Stimulated activated CD8-positive, alpha-beta memory T cell treated with anti-CD3 and anti-CD28 coated beads, Interleukin-12 subunit alpha, Interleukin-12 subunit beta, amount 100 ng/mL, for 1 hour (primary cell): ENCODE data around the gene LHFPL2.

Experiments
- DNase-seq: peaks from one replicate; pipeline ENCODE4 v3.0.0-alpha.2; 2020; ENCODE audit warnings: low read depth

The LHFPL2 gene

DNA sequence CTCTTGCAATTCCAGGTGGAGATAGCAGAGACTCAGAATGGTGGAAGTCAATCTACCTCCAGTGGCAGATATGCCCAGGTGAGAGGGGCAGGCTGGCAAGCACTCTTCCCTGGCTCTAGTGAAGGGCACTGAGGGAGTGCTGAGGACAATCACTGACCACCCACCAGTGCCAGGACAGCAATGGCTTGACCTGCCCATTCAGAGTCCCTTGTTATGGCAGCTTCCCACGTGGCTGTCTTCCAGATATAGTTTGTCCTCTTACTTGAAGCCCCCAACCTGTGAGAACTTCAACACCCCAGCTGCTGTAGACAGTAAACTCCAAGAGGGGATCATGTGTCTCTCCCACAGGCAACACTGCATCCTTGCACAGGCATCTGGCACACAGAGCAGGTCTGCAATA lies 104.7 kb downstream of the LHFPL2 start:
- no peak for DNase-seq

DNA sequence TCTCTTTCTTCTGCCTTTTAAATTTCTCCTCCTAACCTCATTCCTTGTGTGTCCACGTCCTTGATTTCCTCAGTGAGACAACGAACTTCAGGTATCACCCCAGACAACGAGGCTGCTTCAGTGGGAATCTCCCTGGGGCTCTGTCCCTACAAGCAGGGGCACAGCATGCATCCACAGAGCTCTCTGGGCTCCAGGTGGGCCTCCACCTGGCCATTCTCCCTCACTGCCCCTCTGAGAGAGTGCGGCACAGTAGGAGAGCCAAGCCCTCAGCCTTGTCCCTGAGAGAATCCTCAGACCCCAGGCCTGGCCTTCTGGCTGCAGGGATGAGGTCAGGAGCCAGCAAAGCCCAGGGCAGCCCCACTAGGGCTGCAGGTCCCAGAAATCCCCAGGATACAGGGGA lies 105.3 kb downstream of the LHFPL2 start:
- DNase-seq, result no peak

DNA sequence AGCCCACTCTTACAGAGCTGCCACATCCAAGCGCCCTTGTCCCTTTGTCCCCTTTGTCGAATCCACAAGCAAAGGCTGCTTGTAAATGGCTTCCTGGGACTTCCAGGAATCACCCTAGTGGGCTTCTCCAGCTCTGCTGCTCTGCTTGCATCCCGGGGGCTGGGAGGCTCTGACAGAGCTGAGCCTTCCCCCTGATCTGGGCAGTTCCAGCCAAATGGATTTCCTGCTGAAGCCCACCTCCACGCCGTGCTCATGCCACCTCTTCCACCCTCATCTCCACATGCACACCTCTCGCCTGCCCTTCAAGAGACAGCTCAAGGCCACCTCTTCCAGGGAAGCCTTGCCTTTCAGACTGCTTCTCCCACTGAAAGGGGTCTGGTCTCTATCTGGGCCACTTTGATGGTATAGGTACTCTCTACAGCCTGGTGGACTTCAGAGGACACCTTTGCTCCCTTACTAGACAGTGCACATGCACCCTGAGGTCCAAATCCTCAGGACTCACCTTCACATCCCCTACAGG lies 106.2 kb downstream of the LHFPL2 start:
- no peak for DNase-seq

- DNase-seq, result no peak
Observed at GRCh38 chr5:78541086-78541654, 107.4 kb downstream of the LHFPL2 start.

DNA sequence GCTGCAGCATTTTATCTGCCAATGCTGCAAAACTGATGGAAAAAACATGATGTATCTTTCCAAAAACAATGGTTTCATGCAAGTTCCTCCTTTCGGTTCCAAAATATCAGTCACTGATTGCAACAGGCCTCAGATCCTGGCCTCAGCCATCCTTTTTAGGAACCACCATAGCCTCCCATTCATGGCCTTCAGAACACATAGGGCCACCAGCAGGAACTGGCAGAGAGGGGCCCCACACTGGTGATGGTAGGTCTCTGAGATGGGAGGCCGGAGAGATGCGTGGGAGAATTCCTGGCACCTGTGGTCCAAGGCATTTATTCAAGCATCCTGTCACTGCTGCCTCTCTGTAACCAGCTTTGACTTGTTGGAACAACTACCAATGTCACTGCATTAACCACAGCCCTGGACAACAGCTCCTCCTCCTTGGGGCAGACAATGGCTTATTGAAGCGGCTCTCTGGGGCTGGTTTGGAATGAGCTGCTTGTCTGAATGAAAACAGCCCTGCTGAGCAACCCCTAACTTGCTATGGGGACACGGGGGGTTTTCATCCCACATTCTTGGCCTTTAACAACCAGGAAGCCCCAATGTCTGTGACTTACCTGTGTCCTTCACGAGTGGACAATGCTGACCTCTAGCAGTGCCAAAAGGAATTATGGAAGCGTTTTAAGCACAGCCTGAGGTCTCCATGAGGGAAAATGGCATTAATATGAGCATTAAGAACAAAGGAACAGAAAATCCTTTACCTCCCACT lies 108.1 kb downstream of the LHFPL2 start:
- DNase-seq, result no peak

DNA sequence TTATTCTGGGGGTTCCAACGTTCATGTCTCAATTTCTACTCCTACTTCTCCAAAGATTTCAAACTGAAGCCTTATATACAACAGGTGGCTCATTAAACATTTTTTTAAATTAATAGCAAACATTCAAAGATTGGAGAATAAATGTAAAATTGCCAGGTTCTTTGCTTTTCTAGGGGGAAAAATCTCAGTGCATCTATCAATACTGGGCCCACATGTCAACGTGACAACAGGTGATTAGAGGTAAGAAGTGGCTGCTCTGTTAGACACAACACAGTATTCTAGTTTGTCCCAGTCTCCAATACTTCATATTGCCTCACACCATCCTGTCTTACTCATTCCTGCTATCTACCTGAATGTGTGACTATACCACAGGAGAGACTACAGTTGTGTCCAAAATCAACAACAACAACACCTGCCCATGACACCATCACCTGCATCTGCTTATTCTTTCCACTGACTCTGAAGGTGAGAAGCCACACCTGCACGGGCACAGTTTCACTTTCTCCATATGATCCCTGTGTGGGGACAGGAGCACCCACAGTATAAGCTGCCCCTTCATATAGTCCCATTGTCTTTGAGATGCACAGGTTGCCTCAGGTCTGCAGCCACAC lies 110.2 kb downstream of the LHFPL2 start:
- no peak for DNase-seq

- DNase-seq, result no peak
Observed at GRCh38 chr5:78537821-78538220, 110.8 kb downstream of the LHFPL2 start.

GRCh38 chr5:78537411-78537810 lies 111.2 kb downstream of the LHFPL2 start:
- DNase-seq, result no peak

GRCh38 chr5:78536661-78537196 lies 111.8 kb downstream of the LHFPL2 start:
- DNase-seq, result no peak

GRCh38 chr5:78534905-78535200 lies 113.7 kb downstream of the LHFPL2 start:
- no peak for DNase-seq

- no peak for DNase-seq
Observed at GRCh38 chr5:78534148-78534904, 114.2 kb downstream of the LHFPL2 start.

DNA sequence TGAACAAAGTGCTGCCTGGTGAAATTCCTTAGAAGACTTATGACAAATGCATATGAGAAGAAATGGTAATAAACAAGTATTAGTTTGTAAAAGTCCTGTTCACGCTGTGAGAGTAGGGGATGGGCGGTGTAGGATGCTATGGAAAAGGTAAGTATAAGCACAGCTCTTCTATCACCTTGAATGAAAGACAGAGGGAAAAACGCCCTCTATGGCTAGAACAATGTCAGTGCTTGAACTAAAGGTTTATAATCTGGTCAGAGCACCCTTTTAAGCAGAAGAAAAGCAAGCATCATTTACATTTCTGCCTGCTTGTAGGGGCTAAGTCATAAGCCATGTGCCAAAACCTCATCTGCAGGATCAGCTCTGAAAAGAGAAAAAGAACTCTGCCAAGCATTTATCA lies 115.2 kb downstream of the LHFPL2 start:
- DNase-seq, result no peak

GRCh38 chr5:78530342-78531096 lies 118.1 kb downstream of the LHFPL2 start:
- DNase-seq, result no peak

- DNase-seq, result no peak
Observed at GRCh38 chr5:78527925-78528324, 120.6 kb downstream of the LHFPL2 start.

- DNase-seq, result no peak
Observed at GRCh38 chr5:78527054-78527859, 121.3 kb downstream of the LHFPL2 start.

- DNase-seq, result no peak
Observed at GRCh38 chr5:78526049-78526525, 122.5 kb downstream of the LHFPL2 start.

GRCh38 chr5:78523314-78524193 lies 125.0 kb downstream of the LHFPL2 start:
- DNase-seq, result no peak

DNA sequence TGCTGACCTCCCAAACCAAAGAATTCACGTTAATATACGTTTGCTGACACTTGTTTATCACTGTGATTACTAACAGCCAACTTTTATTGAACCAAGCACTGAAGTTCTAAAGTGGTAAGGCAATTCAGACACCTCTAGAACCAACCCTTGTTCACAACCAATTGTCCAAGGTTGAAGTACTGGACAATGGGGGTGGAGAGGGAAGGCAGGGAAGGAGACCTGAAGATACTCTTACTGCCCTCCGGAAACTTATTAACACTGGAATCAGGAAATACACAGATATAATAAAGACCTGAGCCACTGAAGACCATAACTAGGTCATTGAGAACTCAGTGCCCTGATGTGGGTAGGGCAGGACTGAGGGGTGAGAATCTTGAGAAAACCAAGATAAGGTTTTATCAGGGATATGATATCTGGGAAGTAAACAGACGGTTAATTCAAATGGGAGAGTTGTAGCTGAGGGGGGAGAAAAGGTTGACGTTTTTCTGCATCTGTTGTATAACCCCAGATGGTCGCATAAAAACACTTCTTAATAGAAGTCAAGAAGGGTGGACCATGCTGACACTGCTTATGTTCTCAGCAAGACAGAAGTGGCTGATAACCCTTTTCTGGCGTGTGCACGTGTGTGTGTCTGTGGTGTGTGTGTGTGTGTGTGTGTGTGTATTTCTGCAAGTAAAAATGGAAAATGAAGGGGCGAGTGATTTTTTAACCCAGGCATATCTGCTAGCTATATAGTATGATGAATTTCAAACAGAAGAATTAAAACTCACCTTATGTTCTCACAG lies 125.9 kb downstream of the LHFPL2 start:
- no peak for DNase-seq

DNA sequence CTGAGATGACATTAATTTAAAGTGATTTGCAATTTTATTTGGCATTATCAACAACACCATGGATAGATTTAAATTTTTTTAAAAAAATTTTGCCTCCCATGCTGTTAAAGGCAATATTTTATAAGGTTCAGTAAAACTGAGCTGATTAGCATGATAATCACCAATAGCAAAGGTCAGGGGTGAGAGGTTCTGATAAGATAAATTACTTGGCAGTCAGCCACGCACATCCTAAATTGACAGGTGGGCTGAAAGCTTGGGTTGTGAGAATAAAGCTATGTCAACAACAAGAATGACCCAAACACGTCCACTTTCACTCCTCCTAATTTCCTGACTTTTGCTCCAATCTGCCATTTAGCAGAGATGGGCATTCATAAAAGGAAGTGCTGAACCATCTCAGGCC lies 127.1 kb downstream of the LHFPL2 start:
- no peak for DNase-seq
